ENCODE results near the gene MED13L.

GRCh38 chr12:116323406-116324386 is 46.2 kb upstream of the MED13L start:
- TF ChIP-seq EZH2phosphoT487 (IDR thresholded peaks at IDR 0.05; ENCODE audit: insufficient read depth, low read depth): no peak
- no peak for TF ChIP-seq EZH2 (IDR thresholded peaks at IDR 0.05; ENCODE audit: insufficient read depth, poor library complexity, severe bottlenecking)
